ENCODE results near the gene ATP2B3.

DNA sequence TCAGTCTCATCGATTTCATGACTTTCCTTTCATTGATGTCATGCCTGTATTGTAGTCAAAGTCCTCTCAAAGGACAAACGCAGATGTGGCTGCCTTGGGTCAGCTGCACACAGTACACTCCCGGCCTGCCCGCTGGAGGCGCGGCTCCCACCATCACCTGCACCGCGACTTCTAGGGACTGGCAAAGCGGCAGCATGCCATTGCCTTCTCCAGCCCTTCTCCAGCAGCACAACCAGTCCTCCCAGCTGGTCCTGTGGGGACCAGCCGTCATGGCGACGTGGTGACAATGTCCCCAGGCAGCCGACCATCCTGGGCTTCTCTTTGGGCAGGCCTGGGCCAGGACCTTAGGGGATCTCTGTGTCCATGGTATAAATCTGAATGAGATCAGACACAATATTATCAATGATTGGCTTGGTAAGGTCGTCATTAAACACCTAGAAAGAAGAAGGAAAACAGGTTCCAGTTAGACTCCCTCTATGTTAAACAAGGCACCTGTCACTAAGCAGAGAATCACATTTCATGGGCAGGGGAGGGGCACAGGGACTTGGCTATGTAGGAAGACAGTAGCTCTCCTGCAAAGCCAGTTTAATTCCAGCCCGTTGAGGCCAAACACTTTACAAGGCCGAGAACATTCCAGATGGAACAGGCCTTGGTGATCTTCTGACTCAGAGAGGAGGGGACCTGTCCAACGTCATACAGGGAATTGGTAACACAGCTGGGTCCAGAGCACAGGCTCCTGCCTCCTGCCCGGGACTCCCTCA, 70.8 kb downstream of the ATP2B3 start:
- TF ChIP-seq, protein P1, sequence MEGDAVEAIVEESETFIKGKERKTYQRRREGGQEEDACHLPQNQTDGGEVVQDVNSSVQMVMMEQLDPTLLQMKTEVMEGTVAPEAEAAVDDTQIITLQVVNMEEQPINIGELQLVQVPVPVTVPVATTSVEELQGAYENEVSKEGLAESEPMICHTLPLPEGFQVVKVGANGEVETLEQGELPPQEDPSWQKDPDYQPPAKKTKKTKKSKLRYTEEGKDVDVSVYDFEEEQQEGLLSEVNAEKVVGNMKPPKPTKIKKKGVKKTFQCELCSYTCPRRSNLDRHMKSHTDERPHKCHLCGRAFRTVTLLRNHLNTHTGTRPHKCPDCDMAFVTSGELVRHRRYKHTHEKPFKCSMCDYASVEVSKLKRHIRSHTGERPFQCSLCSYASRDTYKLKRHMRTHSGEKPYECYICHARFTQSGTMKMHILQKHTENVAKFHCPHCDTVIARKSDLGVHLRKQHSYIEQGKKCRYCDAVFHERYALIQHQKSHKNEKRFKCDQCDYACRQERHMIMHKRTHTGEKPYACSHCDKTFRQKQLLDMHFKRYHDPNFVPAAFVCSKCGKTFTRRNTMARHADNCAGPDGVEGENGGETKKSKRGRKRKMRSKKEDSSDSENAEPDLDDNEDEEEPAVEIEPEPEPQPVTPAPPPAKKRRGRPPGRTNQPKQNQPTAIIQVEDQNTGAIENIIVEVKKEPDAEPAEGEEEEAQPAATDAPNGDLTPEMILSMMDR (IDR thresholded peaks at IDR 0.05), result no peak
- no peak for TF ChIP-seq POLR2A (IDR thresholded peaks at IDR 0.05)

All from heart left ventricle (tissue), 13 donors.